Eye (tissue), 1 donor: Measurements from ENCODE around the gene RASSF10.
A peak's percentile ranks its signal among the peaks of the same experiment; 100 is the strongest.

Experiments used
- DNase-seq: peaks from one replicate; pipeline ENCODE4 v3.0.0-alpha.2; 2015

Gene RASSF10

GRCh38 chr11:13008625-13009475 is at the start of gene RASSF10:
Gene RASSF10 (plus strand): TSS chr11:13009316. CDS start chr11:13009577, 261 bp downstream.
- DNase-seq, result peak; percentile 87

GRCh38 chr11:12961615-12962014 is 47.5 kb upstream of the RASSF10 start:
- no peak for DNase-seq

DNA sequence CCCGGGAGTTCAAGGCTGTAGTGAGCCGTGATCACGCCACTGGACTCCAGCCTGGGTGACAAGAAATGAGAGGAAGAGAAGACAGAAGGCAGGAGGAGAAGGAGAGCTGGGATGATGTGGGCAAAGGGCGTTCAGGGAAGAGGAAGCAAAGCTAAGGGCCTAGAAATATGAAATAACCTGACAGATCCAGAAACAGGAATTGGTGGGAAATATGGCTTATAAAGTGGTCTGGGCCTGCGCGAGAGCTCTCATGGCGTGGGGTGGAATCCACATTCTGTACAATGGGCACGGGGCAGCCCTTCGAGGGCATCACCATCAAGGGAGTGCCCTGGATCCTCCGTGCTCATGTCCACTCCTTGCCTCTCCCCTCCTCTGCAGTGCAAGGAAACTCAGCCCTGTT is 46.8 kb upstream of the RASSF10 start:
- DNase-seq, result no peak

- no peak for DNase-seq
These were observed 46.1 kb upstream of the RASSF10 start for GRCh38 chr11:12963051-12963450.

DNA sequence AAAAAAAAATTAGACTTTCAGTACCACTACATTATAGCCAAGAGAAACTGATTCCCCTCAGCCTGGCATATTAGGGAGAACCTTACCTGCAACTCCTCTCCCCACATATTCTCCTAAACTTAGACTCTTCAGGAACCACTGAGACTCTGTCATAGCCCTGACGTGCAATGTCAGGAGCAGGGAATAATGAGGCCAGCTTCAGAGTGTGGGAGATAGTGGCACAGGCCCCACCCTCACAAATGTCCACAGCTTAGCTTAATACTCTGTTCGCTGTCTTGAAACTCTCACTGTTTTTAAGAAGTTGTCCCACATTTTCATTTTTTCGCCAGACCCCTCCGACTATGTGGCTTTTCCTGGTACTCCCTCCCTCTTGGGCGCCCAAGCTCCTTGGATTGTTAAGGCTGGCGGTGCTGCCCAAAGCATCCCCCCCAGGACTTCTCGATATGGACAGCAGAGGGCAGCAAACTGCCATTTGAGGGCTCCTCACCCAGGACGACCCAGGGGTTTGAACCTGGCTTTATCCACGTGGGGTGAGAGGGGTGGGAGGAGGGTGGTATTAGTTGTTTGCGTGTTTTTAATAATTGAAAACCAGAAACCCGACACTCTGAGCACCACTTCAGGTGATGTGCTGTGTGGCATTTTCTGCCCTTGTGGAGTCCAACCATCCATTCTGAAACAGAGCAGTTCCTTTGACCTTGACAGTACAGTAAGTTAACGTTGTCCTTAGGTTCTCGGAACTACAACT is 45.2 kb upstream of the RASSF10 start:
- peak; percentile 89 for DNase-seq

GRCh38 chr11:12964650-12965049 is 44.5 kb upstream of the RASSF10 start:
- DNase-seq, result no peak

GRCh38 chr11:12966002-12966401 is 43.1 kb upstream of the RASSF10 start:
- no peak for DNase-seq

- no peak for DNase-seq
These were observed 41.0 kb upstream of the RASSF10 start for GRCh38 chr11:12968101-12968500.

DNA sequence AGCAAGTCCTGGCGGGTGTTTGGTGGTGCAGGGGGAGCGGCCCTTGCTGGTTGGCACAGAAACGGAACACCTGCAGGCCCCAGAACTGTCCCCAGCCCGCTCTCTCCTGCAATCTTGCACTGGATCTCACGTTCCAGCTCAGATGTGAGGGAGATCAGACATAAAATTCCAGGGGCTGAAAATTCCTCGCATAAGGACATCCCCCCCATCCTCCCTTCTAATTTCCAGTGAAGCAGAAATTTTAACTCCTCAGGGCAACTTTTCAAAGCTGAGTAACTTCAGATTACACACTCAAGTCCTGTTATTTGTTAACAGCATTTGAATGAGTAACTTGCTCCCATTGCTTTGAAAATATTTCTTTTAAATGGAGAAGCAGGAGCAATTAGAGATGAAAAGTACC is 40.3 kb upstream of the RASSF10 start:
- DNase-seq, result peak; percentile 29

GRCh38 chr11:12971955-12972354 is 37.2 kb upstream of the RASSF10 start:
- DNase-seq, result no peak

- DNase-seq, result no peak
These were observed 35.5 kb upstream of the RASSF10 start for GRCh38 chr11:12973528-12974181.

DNA sequence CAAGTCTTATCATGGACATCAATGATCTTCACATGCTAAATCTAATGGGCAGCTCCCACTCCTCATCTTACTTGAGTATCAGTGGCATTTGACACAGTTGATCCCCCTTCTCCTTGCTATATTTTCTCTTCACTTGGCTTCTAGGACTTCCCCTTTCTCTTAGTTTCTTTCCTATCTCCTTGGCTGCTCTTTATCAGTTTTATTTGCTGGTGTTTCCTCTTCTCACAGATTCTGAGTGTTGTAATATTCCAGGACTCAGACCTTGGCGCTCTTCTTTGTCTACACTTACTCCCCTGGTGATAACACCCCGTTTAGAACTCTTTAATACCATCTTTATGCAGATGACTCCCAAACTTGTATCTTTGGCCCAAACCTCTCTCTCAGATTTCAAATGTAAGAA is 33.9 kb upstream of the RASSF10 start:
- DNase-seq, result no peak

- DNase-seq, result no peak
These were observed 29.0 kb upstream of the RASSF10 start for GRCh38 chr11:12979928-12980689.

- no peak for DNase-seq
These were observed 27.2 kb upstream of the RASSF10 start for GRCh38 chr11:12981676-12982522.

DNA sequence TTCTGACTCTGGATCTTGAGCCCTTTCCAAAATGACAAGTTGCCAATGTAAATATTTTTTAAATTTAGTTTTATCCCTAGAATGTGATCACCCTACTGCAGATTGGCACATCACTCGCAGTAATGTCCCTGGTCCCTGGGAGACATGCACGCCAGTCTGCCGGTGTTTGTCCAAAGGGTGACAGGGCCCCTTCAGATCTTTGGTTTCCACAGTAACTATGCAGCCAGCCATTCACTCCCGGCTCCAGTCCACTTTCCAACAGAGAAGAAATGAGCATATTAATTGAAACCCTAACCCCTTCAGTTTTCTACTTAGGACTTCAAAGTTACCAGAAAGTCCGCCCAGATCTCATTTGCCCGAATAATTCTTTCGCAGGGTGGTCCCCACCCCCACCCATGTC is 25.8 kb upstream of the RASSF10 start:
- no peak for DNase-seq

DNA sequence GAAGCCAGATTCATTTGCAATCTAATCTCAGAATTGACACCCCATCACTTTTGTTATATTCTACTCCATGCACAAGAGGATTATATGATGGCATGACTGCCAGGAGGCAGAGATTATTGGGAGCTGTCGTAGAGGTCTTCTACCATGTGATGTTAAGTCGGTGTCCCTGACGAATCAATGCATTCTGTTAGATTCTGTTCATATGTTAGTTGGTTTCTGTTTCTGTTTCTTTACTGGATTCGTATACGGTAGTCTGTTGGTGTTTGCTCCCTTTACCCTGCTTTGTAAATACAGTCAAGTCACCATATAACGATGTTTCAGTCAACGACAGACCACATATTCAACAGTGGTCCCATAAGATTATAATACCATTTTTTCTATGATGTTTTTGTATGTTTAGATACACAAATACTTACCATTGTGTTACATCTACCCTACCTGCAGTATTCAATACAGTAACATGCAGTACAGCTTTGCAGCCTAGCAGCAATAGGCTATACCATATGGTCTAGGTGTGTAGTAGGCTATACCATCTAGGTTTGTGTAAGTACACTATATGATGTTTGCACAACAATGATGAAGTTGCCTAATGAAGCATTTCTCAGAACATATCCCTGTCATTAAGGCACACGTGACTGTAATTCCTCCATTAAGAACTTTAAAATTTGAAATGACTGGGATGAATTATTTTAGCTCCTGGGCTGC is 22.8 kb upstream of the RASSF10 start:
- DNase-seq, result no peak

DNA sequence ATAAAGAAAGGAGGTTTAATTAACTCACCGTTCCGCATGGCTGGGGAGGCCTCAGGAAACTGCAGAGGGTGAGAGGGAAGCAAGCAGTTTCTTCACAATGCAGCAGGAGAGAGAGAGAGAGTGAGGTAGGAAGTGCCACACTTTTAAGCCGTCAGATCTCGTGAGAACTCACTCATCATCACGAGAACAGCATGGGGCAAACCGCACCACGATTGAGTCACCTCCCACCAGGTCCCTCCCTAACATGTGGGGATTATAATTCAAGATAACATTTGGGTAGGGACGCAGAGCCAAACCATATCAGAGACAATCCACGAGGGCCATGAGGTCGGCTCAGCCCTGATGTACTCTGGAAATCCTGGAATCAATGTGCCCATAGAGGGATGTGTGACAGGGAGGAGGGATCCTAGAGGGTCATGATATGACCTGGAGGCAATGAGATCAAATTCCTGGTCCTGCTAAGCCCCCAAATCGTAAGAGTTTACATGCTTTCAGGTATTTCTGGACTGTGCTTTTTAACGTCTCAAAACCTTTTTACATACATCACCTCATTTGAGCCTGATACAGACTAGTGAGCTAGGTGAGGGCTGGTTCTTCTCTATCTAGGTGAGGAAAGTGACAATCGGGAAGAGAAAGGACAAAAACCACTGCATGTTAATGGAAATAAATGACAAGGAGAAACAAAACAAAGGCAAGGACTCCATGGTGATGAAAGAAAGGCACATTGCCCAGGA is 19.5 kb upstream of the RASSF10 start:
- DNase-seq, result no peak

- no peak for DNase-seq
These were observed 19.0 kb upstream of the RASSF10 start for GRCh38 chr11:12990162-12990480.

- no peak for DNase-seq
These were observed 17.7 kb upstream of the RASSF10 start for GRCh38 chr11:12991426-12991825.

DNA sequence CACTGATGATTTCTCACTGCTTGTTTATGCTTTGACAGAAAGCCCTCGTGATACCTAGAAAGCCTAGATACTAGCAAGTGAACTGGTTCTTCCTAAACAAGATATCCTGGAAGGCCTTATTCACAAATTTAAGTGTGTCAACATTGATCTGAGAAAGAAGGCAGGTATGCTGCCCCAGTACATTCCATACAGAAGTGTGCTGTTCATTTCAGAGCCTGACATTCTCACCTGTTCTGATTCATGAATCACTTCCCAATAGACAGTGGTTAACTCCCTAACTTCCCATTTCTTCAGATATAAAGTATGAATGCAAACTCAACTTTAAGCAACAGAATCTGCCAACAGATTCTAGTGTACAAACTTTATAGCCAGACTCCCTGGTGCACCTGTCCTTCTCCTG is 15.5 kb upstream of the RASSF10 start:
- no peak for DNase-seq

DNA sequence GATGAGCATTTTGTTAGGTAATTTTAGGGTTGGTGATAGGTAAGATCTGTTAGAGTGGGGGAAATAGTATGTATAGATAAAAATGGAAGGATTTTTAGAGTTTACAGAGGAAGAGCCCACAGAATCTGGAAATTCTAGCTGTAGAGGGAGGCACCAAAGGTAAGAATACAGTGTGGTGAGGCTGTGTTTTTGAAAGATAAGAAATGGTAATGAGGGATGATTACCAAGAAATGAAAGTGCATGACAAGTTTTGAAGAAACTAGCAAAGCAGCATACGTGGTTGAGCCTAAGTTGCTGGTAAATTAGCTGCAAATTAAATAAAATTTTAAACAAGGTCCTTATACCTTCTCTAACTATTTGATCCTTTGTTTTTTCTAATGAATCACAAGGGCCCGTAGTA is 14.6 kb upstream of the RASSF10 start:
- no peak for DNase-seq
